Measurements from ENCODE around the gene NIFK.

Gene NIFK

DNA sequence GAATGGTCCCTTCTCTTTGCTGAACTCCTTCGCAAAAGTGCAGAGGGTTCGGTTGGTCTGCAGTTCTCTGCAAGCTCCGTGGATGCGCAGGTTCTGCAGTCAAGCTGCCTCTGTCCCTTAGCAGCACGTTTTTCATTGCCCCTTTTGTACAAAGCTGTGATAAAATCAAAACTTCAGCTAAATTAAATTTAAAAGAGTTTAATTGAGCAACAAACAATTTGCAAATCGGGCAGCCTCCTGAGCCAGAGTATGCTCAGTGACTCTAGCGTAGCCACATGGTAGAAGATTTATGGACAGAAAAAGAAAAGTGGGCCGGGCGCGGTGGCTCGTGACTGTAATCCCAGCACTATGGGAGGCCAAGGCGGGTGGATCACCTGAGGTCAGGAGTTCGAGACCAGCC lies 37.6 kb upstream of the NIFK start:
- TF ChIP-seq, protein P1, sequence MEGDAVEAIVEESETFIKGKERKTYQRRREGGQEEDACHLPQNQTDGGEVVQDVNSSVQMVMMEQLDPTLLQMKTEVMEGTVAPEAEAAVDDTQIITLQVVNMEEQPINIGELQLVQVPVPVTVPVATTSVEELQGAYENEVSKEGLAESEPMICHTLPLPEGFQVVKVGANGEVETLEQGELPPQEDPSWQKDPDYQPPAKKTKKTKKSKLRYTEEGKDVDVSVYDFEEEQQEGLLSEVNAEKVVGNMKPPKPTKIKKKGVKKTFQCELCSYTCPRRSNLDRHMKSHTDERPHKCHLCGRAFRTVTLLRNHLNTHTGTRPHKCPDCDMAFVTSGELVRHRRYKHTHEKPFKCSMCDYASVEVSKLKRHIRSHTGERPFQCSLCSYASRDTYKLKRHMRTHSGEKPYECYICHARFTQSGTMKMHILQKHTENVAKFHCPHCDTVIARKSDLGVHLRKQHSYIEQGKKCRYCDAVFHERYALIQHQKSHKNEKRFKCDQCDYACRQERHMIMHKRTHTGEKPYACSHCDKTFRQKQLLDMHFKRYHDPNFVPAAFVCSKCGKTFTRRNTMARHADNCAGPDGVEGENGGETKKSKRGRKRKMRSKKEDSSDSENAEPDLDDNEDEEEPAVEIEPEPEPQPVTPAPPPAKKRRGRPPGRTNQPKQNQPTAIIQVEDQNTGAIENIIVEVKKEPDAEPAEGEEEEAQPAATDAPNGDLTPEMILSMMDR (IDR thresholded peaks at IDR 0.05; ENCODE audit: extremely low read depth, missing control alignments): no peak
- no peak for DNase-seq (ENCODE audit: low spot score)

- no peak for DNase-seq (ENCODE audit: low spot score)
Measured at GRCh38 chr2:121771976-121772742, 35.5 kb upstream of the NIFK start.

GRCh38 chr2:121768143-121768755 lies 31.6 kb upstream of the NIFK start:
- no peak for DNase-seq (ENCODE audit: low spot score)

More at GRCh38 chr2:121771976-121772742, 35.5 kb upstream of the NIFK start:
- TF ChIP-seq, protein P1 (IDR thresholded peaks at IDR 0.05; ENCODE audit: extremely low read depth, missing control alignments): no peak

GRCh38 chr2:121766624-121767023 lies 29.9 kb upstream of the NIFK start:
- DNase-seq (ENCODE audit: low spot score): no peak
- TF ChIP-seq, protein P1 (IDR thresholded peaks at IDR 0.05; ENCODE audit: extremely low read depth, missing control alignments): no peak

More at GRCh38 chr2:121768143-121768755, 31.6 kb upstream of the NIFK start:
- TF ChIP-seq, protein P1 (IDR thresholded peaks at IDR 0.05; ENCODE audit: extremely low read depth, missing control alignments): no peak

DNA sequence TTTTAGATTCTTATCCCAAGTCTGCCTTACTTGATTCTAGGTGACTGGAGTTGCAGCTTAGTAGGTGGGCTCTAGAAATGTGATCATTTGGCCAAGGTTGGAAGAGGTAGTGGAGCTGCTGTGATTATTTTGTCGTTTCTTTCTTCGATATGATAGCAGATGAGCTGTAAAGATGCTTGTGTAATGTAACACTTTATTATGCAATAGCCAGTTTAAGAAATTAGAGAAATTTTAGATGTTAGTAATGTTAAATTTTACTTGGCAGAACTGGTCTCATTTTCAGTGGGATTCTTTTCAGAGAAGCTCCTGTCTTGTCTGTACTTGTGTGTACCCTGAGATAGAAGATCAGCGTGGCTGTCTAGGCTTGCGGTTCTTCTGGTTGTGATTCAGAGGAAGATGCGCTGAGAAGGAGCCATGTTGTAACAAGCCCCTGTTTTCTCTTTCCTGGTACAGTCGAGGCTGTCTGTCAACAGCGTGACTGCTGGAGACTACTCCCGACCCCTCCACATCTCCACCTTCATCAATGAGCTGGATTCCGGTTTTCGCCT lies 28.1 kb upstream of the NIFK start:
- TF ChIP-seq, protein P1 (IDR thresholded peaks at IDR 0.05; ENCODE audit: extremely low read depth, missing control alignments): no peak
- no peak for DNase-seq (ENCODE audit: low spot score)

- DNase-seq (ENCODE audit: low spot score): peak; percentile 94
- TF ChIP-seq, protein P1 (IDR thresholded peaks at IDR 0.05; ENCODE audit: extremely low read depth, missing control alignments): no peak
Measured at GRCh38 chr2:121755237-121756111, 18.8 kb upstream of the NIFK start, which contains the start of gene TSN. TSS of gene TSN (plus strand) at chr2:121755651. CDS start at chr2:121755780, 129 bp downstream.
